Body of pancreas (tissue), 4 donors: ENCODE results near the gene AUTS2.

ENCODE experiments used
- CTCF ChIP-seq, 7 experiments: fragments of 450-650 bp in 4 of 7; fragments of 200-600 bp in 3 of 7; sonication (generic) in 3 of 7; IDR thresholded peaks; one replicate each; pipeline ENCODE4 v1.5.1; 2016 to 2019; ENCODE audit warnings: antibody characterized with exemption in 7 of 7
- POLR2A ChIP-seq, 3 donors: fragments of 450-650 bp; IDR thresholded peaks; one replicate each; pipeline ENCODE4 v1.6.1; 2016; ENCODE audit warnings: antibody characterized with exemption in 3 of 3, mild to moderate bottlenecking in 2 of 3

- no peak for TF ChIP-seq POLR2A (IDR thresholded peaks at IDR 0.05)
- TF ChIP-seq CTCF (IDR thresholded peaks at IDR 0.05) = no peak
Measured at GRCh38 chr7:70607759-70608158, 1009.5 kb downstream of the AUTS2 start.
